GM12801 (cell line): ENCODE results near the gene DEXI.

Experiments
- TF ChIP-seq, protein P1 (sequence below): IDR thresholded peaks from one replicate; pipeline ENCODE4 v1.5.1; 2011; ENCODE audit warnings: control low read depth; ENCODE audit not compliant: insufficient read length; ENCODE audit errors: extremely low read depth

Gene DEXI

DNA sequence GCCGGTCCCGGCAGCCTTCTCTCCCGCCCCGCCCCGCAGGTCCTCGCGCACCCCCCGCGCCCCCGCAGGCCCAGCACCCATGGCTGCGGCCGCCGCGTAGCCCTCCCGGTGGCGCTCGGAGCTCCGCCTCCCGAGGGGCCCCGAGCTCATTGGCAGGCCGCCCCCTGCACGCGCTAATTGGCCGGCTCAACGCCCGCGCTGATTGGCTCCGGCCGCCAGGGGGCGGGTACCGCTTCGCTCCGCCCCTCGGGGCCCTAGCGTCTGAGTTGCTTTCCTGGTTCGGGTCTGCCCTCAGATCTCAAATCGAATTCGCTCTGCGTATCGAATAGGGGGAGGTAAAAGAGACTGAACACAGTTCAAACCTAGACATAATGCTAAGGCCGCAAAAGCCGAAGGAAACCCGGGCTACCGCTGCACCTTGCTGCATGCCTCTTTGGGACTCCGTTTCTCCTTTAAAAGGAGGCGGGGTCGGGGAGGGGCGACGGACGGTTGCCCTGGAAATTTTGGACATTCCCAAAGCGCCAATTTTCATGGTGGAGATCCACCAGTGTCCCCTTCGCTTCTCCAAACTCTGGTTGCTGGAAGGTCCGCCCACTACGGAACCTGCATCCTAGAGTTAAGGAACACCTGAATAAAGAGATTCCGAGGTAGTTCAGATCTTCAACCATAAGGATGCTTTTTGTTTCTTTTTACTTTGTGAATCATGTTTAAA lies at the start of gene DEXI:
TSS of gene DEXI (minus strand) at position 117 of the 712 bp plus-strand sequence. CDS start 463 bp downstream, outside the sequence.
- TF ChIP-seq, protein P1, sequence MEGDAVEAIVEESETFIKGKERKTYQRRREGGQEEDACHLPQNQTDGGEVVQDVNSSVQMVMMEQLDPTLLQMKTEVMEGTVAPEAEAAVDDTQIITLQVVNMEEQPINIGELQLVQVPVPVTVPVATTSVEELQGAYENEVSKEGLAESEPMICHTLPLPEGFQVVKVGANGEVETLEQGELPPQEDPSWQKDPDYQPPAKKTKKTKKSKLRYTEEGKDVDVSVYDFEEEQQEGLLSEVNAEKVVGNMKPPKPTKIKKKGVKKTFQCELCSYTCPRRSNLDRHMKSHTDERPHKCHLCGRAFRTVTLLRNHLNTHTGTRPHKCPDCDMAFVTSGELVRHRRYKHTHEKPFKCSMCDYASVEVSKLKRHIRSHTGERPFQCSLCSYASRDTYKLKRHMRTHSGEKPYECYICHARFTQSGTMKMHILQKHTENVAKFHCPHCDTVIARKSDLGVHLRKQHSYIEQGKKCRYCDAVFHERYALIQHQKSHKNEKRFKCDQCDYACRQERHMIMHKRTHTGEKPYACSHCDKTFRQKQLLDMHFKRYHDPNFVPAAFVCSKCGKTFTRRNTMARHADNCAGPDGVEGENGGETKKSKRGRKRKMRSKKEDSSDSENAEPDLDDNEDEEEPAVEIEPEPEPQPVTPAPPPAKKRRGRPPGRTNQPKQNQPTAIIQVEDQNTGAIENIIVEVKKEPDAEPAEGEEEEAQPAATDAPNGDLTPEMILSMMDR, result no peak

DNA sequence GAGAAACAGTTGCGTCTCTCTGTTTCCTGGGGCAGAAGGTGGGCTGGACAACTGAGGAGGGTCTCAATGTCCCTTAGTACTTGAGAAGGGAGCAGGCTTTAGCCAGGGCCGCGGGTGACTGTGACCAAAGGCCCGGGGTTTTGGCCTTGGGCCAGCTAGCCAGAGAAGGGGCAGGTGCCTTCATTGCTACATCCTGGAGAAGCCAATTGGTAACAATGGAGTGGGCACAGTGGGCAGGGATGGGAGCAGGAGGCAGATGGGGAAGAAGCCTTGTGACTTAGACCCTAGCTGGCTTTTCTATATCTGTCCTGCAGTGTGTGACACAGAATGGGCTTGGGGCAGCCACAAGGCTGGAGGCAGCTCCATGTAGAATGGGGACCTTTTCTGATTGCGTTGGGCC lies 48.1 kb upstream of the DEXI start:
- TF ChIP-seq, protein P1, result no peak

DNA sequence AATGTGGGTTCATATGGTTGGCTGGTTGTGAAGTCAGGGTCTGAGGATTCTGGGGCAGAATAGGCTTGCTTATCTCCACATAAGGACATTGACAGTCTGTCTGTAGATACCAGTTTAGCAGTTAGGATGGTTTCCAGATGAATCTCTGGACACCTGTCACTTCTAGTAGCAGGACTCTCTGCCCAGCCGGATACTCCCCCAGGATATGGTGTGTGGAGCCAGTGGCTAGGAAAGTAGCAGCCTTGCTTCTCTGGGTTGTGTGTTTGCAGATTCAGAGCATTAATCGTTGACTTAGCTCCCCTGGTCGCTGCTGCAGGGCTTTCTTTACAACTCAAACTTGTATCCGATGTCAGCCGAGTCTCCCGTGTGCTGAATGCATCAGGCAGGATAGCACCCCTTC lies 47.3 kb upstream of the DEXI start:
- TF ChIP-seq, protein P1, result no peak

DNA sequence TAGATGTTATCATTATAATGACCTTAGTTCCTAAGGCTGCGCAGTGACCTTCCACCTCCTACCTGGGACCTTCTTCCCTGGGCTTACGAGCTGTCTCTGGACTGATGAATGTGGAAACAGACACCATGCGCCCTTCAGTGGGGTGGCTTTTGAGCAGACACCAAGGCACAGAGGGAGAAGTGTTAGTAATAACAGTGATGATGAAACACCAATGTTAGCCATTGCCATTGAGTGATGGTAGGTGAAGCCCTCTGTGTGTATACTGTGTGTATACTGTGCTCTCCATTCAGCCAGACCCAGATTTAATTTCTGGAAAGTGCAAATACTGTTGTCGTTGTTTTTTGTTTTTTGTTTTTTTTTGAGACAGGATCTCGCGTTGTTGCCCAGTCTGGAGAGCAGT lies 46.6 kb upstream of the DEXI start:
- TF ChIP-seq, protein P1, result no peak

DNA sequence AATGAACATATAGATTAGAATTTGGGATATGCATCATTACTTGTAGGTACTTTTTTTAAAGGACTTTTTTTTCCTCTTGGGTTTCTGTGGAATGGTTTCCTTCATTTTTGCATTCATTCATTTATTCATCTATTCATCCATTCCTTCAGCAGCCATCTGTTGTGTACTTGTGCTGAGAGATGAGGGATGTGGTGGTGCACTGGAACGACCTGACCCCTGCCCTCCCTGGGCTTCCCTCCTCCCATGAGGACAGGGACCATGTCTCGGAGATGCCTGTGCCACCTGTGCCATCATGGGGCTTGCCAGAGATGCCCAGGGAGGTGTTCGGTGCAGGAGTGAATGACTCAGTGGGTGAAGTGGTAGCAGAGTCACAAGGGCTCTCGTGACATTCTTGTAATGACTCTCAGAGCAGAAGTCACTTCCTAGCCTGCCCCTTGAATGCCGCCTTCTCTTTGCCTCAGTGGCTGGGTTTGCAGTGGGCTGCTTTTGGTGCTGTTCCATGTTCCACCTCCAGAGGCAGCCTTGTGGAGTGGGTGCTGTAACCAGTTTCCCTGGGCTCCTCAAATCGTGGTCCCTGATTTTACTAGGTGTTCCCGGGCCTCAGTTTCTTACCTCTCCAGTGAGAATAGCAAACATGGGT lies 46.0 kb upstream of the DEXI start:
- TF ChIP-seq, protein P1, result no peak

DNA sequence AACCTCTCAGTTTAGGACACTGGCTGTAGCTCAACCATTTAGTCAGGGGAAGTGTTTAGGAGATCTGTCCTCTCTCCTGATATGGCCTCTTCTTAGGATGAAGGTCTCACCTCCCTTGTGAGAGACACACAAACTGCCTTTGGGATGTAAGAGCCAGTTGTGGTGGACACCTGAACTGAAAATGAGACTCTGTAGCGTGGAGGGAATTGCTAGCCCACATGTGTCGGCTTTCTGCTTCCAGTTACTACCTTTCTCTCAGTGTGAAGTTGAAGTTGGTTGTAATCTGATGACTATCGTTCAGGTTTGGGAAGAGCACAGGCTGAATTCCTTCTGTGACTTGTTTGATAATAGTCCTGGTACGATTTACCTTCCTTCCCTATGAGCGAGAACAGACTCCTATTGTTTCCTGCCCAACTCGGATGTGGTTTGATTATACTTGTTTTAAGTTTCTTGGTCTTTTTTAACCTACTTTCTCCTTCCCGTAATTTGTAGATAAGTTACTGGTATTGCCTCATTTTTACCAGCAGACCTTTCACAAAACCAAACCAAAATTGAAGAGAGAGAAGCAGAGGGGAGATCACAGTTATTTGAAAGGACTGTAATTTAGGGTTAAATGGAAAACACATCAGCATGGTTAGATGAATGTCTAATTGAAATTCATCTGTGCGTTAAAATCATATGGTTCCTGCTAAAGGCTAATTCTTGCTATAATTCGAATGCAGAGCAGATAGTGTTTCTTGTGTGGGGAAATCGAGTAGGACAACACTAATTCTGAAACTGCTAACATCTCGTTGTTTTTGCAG lies 45.3 kb upstream of the DEXI start:
- TF ChIP-seq, protein P1, result no peak

DNA sequence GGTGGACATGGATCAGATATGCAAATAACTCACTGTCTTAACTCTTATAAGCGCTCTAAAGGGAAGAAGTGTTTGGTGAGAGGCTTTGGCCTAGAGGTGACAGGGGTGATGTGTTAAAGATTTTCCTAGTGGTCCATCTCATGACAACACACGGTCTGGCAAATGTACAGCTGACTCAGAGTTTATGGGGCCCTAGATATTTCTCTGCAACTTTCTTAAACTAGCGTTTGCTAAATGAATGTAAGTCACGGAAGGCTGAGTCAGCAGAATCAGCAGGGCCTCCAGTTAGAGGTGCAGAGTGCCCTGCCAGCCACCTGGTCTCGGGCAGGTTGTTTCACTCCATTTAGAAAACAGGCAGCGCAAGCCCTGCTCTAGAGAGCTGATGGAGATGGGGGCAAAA lies 42.2 kb upstream of the DEXI start:
- TF ChIP-seq, protein P1, result no peak
